Measurements from ENCODE around the gene HECTD2.
"Not testable (repeated sequence)": the region's sequence is repeated elsewhere in the genome, so short reads cannot be mapped to it uniquely, and the experiment has no call there.

The HECTD2 gene

GRCh38 chr10:91539930-91540329, 129.8 kb downstream of the HECTD2 start:
- DNase-seq: no peak

- DNase-seq: no peak
Measured at GRCh38 chr10:91540733-91541132, 130.6 kb downstream of the HECTD2 start.

DNA sequence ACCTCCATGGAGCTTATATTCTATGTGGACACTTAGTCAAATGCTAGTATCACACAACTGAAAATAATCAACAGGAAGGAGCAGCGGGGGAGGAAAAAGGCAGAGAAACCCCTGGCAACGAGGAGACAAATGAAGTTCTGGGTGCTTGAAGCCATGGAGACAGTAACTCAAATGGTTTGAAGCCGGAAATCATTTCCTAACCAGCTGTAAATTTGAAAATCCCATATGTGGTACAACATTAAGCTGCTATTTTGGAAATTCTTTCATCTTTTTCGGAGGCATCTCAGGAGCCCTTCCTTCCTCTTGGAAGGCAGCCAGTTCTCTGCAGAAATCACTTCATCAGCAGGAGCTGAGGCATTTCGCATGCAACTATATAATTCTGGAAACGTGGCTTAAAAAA, 131.3 kb downstream of the HECTD2 start:
- DNase-seq: peak; percentile 51

- no peak for DNase-seq
Measured at GRCh38 chr10:91545384-91545783, 135.2 kb downstream of the HECTD2 start.

DNA sequence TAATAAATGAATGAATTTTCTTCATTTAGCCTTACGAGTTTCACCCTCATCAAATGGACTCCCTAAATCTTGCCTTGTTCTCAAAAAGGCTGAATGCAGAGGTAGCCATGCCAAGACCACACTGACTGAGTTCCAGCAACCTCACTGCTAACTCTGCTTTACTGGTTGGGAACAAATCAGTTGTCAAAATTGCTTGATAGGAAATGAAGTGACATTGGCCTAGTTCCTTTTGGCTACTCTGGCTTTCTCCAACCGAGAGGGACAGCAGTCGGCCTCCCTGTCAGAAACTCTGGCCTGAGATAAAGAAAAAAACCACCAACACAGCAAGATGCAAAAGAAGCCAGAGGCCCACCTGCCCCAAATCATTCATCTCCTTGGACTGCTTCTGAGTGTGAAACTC, 135.7 kb downstream of the HECTD2 start:
- DNase-seq: no peak

- no peak for DNase-seq
Measured at GRCh38 chr10:91549262-91549661, 139.1 kb downstream of the HECTD2 start.

DNA sequence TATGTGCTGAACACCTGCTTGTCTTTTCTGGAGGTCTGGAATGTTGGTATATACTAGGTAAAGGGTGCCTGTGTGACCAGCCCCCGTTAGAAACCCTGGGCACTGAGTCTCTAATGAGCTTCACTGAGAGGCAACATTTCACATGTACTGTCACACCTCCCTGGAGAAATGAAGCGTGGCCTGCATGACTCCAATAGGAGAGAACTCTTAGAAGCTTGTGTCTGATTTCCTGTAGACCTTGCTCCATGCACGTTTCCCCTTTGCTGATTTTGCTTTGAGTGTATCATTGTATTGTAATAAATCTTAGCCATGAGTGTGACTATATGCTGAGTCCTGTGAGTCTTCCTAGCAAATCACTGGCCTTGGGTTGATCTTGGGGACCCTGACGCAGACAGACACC, 139.9 kb downstream of the HECTD2 start:
- DNase-seq: no peak

GRCh38 chr10:91551856-91552255, 141.7 kb downstream of the HECTD2 start:
- peak; percentile 79 for DNase-seq

DNA sequence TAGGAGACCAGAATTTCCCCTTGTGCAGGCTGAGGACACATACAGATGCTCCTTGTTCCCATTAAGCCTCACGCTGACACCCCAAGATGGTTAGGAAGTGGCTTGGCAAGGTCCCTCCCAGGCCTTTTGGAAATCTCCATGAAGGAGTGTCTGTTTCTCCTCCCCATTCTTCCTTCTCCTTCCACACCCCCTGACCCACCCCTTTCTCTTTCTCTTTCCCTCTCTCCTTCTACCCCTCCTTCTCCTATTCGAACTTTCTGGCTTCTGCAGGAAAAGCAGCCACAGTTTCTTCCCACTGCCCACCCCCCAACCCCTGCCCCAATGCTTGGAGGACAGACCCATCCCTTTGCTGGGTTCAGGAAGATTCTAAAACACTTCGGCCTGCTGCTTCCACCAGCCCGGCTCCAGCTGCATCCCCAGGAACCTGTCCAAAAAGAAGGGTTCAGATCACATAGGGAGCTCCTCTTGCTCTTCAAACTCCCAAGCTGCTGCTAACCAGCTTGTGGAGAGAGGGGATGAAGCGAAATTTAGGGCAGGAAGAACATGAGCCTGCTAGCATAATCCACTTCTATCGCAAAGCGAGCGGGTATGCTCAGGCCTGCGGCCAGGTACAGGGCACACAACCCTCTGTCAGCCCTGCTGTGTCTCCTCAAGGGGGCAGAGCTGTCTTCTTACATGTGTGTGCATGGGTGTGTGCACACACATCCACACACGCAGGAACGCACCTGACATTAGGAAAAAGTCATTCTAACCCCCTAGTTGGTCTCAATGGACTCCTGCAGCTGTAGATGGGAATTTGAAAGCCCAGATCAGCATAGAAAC, 142.3 kb downstream of the HECTD2 start:
- DNase-seq: no peak

DNA sequence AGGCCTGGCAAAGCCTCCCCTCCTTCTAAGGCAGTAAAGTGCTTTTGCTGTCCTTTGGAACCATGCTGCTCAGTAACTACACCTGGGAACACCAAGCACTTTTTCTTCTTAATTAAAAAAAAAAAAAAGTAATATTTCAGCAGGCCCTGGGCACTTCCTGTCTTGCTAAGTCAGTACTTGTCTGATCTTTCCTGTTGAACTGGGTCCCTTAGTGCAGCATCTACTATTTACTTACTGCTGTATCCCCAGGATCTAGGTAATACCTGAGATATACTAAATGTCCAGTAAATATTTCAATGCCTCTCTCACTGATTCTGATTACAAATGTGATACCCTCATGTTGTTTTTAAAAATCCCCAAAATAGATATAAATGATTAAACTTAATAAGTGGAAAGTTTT, 145.3 kb downstream of the HECTD2 start:
- DNase-seq: no peak

- DNase-seq: no peak
Measured at GRCh38 chr10:91556691-91557566, 146.8 kb downstream of the HECTD2 start.

GRCh38 chr10:91557651-91558111, 147.5 kb downstream of the HECTD2 start:
- DNase-seq: no peak

- no peak for DNase-seq
Measured at GRCh38 chr10:91558473-91558872, 148.3 kb downstream of the HECTD2 start.

GRCh38 chr10:91559169-91559568, 149.0 kb downstream of the HECTD2 start:
- no peak for DNase-seq

GRCh38 chr10:91559750-91560149, 149.6 kb downstream of the HECTD2 start:
- DNase-seq: no peak

- not testable (repeated sequence) for DNase-seq
Measured at GRCh38 chr10:91560827-91561226, 150.7 kb downstream of the HECTD2 start.

DNA sequence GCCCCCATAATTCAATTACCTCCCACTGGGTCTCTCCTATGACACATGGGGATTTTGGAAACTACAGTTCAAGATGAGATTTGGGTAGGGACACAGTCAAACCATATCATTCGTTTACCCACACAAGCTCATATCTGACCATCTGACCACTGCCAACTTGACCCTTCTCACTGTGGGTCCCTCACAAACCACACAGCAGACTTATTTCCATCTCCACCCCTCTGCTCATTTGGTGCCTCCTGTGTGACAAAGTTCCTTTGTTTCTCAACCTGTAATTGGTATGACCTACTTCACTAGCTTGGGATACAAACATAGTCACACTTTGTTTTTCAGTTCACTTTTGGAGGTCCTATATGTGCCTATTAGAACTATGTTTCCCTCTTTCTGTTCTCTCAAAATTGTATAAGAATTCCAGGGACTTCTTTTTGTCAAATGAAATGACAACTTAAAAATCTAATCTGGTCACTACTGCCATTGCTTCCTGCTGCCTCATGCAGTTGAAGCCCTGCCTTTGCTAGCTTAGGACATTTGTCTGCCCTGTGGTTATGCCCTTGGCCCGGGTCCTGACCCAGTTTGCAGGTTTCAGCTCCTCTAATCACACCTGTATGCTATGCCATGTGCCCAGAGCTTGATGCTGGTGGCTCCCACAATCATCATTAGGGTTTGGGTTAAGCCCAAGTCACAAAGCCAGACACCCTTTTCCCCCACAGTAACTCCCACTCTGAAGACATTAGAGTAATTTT, 152.9 kb downstream of the HECTD2 start:
- no peak for DNase-seq

GRCh38 chr10:91564026-91564425, 153.9 kb downstream of the HECTD2 start:
- no peak for DNase-seq
